Tracheal epithelial cell (primary cell): Measurements from ENCODE around the gene SLC16A2. TPM values are rescaled to one million over a fixed set of nuclear protein-coding genes. Genes with fewer than 3 reads are reported as not detected.

ENCODE experiments used
- total RNA-seq: library from RNA; depleted of rRNA; stranded (reverse); fragments of >200 nt; gene quantifications from 2 replicates; pipeline ENCODE4 v1.2.1, GENCODE V29; 2014

SLC16A2 gene
- 2.1 and 3.6 TPM in 2 replicates for total RNA-seq

GRCh38 chrX:74421036-74421739, at the start of gene SLC16A2:
Gene SLC16A2, plus strand, starts transcription at chrX:74421493. Its CDS starts 145 bp downstream, at chrX:74421638.

Other genes with a start within 250 kb of the SLC16A2 start
- not detected in 2 replicates for gene ZCCHC13, start 117.3 kb upstream of the SLC16A2 start, total RNA-seq
- 46.0 and 49.2 TPM in 2 replicates for gene RLIM, start 193.1 kb downstream of the SLC16A2 start, total RNA-seq